GM06990 (cell line): ENCODE data around the gene GPR33.
"Not testable (repeated sequence)": the region's sequence is repeated elsewhere in the genome, so short reads cannot be mapped to it uniquely, and the experiment has no call there.

ENCODE experiments used
- DNase-seq: peaks from one replicate; pipeline ENCODE4 v3.0.0-alpha.2; 2011; ENCODE audit not compliant: insufficient read length; ENCODE audit errors: extremely low read depth
- H3K27me3 ChIP-seq: replicated peaks from 2 replicates; pipeline ENCODE4 v1.6.0; 2011; ENCODE audit warnings: low read length; ENCODE audit not compliant: control insufficient read depth, insufficient read depth
- H3K36me3 ChIP-seq: 2 replicates; pipeline ENCODE4 v1.5.1; 2011; ENCODE audit warnings: low read length; ENCODE audit not compliant: control insufficient read depth, insufficient read depth
- H3K4me3 ChIP-seq: replicated peaks from 2 replicates; pipeline ENCODE4 v1.5.1; 2011; ENCODE audit warnings: low read depth, mild to moderate bottlenecking, control low read depth, low read length
- CTCF ChIP-seq: IDR thresholded peaks from 2 replicates; pipeline ENCODE4 v1.5.1; 2011; ENCODE audit warnings: low read length, control low read depth, mild to moderate bottlenecking, inconsistent platforms; ENCODE audit not compliant: insufficient read depth, poor library complexity, severe bottlenecking

The GPR33 gene

GRCh38 chr14:31442284-31442683 lies 45.6 kb downstream of the GPR33 start:
- H3K4me3 ChIP-seq, result no peak overlapping the region

GRCh38 chr14:31441273-31442111 lies 46.3 kb downstream of the GPR33 start:
- no peak for TF ChIP-seq CTCF
- no peak for DNase-seq
- no peaks in the 10 kb centered on the region for H3K27me3 ChIP-seq
- no peaks in the 10 kb centered on the region for H3K36me3 ChIP-seq
- no peak overlapping the region for H3K4me3 ChIP-seq

More at GRCh38 chr14:31442284-31442683, 45.6 kb downstream of the GPR33 start:
- no peak for DNase-seq
- Histone ChIP-seq H3K36me3 (no peaks in the 10 kb centered on the region), H3K27me3 (no peaks in the 10 kb centered on the region)
- no peak for TF ChIP-seq CTCF

GRCh38 chr14:31440280-31440679 lies 47.6 kb downstream of the GPR33 start:
- no peak for TF ChIP-seq CTCF

GRCh38 chr14:31439561-31439960 lies 48.3 kb downstream of the GPR33 start:
- TF ChIP-seq CTCF, result no peak
- no peak for DNase-seq
- Histone ChIP-seq H3K27me3 (no peaks in the 10 kb centered on the region), H3K36me3 (no peaks in the 10 kb centered on the region), H3K4me3 (no peak overlapping the region)

More at GRCh38 chr14:31440280-31440679, 47.6 kb downstream of the GPR33 start:
- no peak for DNase-seq
- H3K4me3 ChIP-seq, result no peak overlapping the region
- H3K36me3 ChIP-seq, result no peaks in the 10 kb centered on the region
- no peaks in the 10 kb centered on the region for H3K27me3 ChIP-seq

GRCh38 chr14:31437045-31437691 lies 50.7 kb downstream of the GPR33 start:
- H3K36me3 ChIP-seq, H3K27me3 ChIP-seq, H3K4me3 ChIP-seq, DNase-seq: not testable (repeated sequence)

- H3K27me3 ChIP-seq, result no peaks in the 10 kb centered on the region
- H3K36me3 ChIP-seq, result no peaks in the 10 kb centered on the region
- DNase-seq, result no peak
- TF ChIP-seq CTCF, result no peak
- H3K4me3 ChIP-seq, result no peak overlapping the region
Observed at GRCh38 chr14:31435276-31435675, 52.6 kb downstream of the GPR33 start.
